GM12878 (cell line): ENCODE data around the gene SRP14. TPM values are rescaled to one million over a fixed set of nuclear protein-coding genes. Genes with fewer than 3 reads are reported as not detected.

ENCODE experiments used
- ATAC-seq: fragments of 200-7000 bp; cut with Tn5 transposase; 3 replicates; pipeline ENCODE4 v1.9.1; 2020; ENCODE audit warnings: mild to moderate bottlenecking, moderate library complexity
- BruUV-seq: library from RNA; stranded (reverse); fragments of 400-500 nt; replicated peaks from 2 replicates; lab custom pipeline; 2021; lab: Mats Ljungman, UMichigan
- CTCF ChIA-PET: fragments of 300-600 bp; sonication (Branson Sonifier 250); formaldehyde crosslinking; extraction: SDS; loops from one replicate; lab custom pipeline; 2021; ENCODE audit warnings: inconsistent platforms; lab: Yijun Ruan, JAX
- POLR2A ChIA-PET: fragments of 350-600 bp; formaldehyde crosslinking; extraction: SDS; loops from one replicate; lab custom pipeline; 2021; ENCODE audit warnings: inconsistent platforms; lab: Charles Lee
- RAD21 ChIA-PET: fragments of 300-600 bp; sonication (Branson Sonifier 250); formaldehyde crosslinking; loops from one replicate; lab custom pipeline; 2023; ENCODE audit warnings: antibody characterized with exemption; ENCODE audit not compliant: unreplicated experiment; lab: Charles Lee
- SMC1A ChIA-PET: fragments of 300-600 bp; sonication (Branson Sonifier 250); formaldehyde crosslinking; loops from one replicate; lab custom pipeline; 2023; ENCODE audit not compliant: unreplicated experiment, uncharacterized antibody; lab: Charles Lee
- DNase-seq: peaks from one replicate; pipeline ENCODE4 v3.0.0-alpha.2; 2011; ENCODE audit warnings: low read depth, low spot score
- FAIRE-seq: peaks from 3 replicates; lab custom pipeline; 2011; peaks lifted over from hg19 to GRCh38; lab: Jason Lieb, UNC
- H2AFZ ChIP-seq: 2 replicates; pipeline ENCODE4 v1.6.0; 2011; ENCODE audit warnings: low read depth, low read length, control low read depth; ENCODE audit not compliant: control insufficient read depth
- H3K27ac ChIP-seq: 2 replicates; pipeline ENCODE4 v1.5.1; 2011; ENCODE audit warnings: control low read depth; ENCODE audit not compliant: control insufficient read depth, insufficient read depth
- H3K27me3 ChIP-seq, 2 experiments: replicated peaks in 1 of 2; 2 replicates each; pipeline versions ENCODE4 v1.6.0 to v1.6.1; 2011; ENCODE audit warnings: low read length in 1 of 2; ENCODE audit not compliant: control insufficient read depth in 2 of 2, insufficient read depth in 2 of 2
- H3K36me3 ChIP-seq, 2 experiments: 2 replicates each; pipeline ENCODE4 v1.5.1; 2011; ENCODE audit warnings: low read length in 1 of 2; ENCODE audit not compliant: control insufficient read depth in 2 of 2, insufficient read depth in 2 of 2
- H3K4me1 ChIP-seq: 2 replicates; pipeline ENCODE4 v1.6.1; 2011; ENCODE audit warnings: mild to moderate bottlenecking, low read length, moderate library complexity, mixed read lengths; ENCODE audit not compliant: control insufficient read depth, insufficient read depth
- H3K4me2 ChIP-seq: 2 replicates; pipeline ENCODE4 v1.6.0; 2011; ENCODE audit warnings: control low read depth; ENCODE audit not compliant: control insufficient read depth, insufficient read depth
- H3K4me3 ChIP-seq: fragments of 200-600 bp; sonication (generic); 2 replicates; pipeline ENCODE4 v1.5.1; 2016
- H3K79me2 ChIP-seq: 2 replicates; pipeline ENCODE4 v1.6.0; 2011; ENCODE audit warnings: low read length; ENCODE audit not compliant: control insufficient read depth, insufficient read depth
- H3K9ac ChIP-seq: 2 replicates; pipeline ENCODE4 v1.8.0; 2011; ENCODE audit warnings: low read length, control low read depth, mixed read lengths; ENCODE audit not compliant: control insufficient read depth, insufficient read depth
- H3K9me3 ChIP-seq: replicated peaks from 3 replicates; pipeline ENCODE4 v1.5.1; 2011; ENCODE audit warnings: mild to moderate bottlenecking, low read length; ENCODE audit not compliant: control insufficient read depth, insufficient read depth
- H4K20me1 ChIP-seq: 2 replicates; pipeline ENCODE4 v1.6.0; 2011; ENCODE audit not compliant: control insufficient read depth, insufficient read depth
- ATF3 ChIP-seq: IDR thresholded peaks from 2 replicates; pipeline ENCODE4 v1.6.1; 2011; ENCODE audit warnings: low read depth, mild to moderate bottlenecking, low read length, moderate library complexity, borderline replicate concordance; ENCODE audit errors: extremely low read depth
- BACH1 ChIP-seq: fragments of 450-650 bp; IDR thresholded peaks from 2 replicates; pipeline ENCODE4 v1.6.1; 2017; ENCODE audit warnings: mild to moderate bottlenecking, borderline replicate concordance
- BCL11A ChIP-seq: IDR thresholded peaks from 2 replicates; pipeline ENCODE4 v1.6.1; 2011; ENCODE audit warnings: low read depth, low read length
- BCL3 ChIP-seq: IDR thresholded peaks from 2 replicates; pipeline ENCODE4 v1.6.1; 2011; ENCODE audit warnings: borderline replicate concordance, low read depth, mild to moderate bottlenecking, moderate library complexity, low read length; ENCODE audit not compliant: insufficient read depth, poor library complexity, severe bottlenecking
- HDAC6 ChIP-seq: fragments of 200-600 bp; sonication (generic); IDR thresholded peaks from one replicate; pipeline ENCODE4 v1.8.0; 2017; ENCODE audit warnings: antibody characterized with exemption; ENCODE audit not compliant: unreplicated experiment
- IRF5 ChIP-seq: fragments of 450-650 bp; IDR thresholded peaks from 2 replicates; pipeline ENCODE4 v1.6.1; 2017; ENCODE audit warnings: borderline replicate concordance
- JUNB ChIP-seq: IDR thresholded peaks from 2 replicates; pipeline ENCODE4 v1.6.1; 2016; ENCODE audit warnings: antibody characterized with exemption, mild to moderate bottlenecking
- NFXL1 ChIP-seq: fragments of 450-650 bp; IDR thresholded peaks from 2 replicates; pipeline ENCODE4 v1.6.1; 2017; ENCODE audit warnings: antibody characterized with exemption, mild to moderate bottlenecking, borderline replicate concordance
- POLR2AphosphoS5 ChIP-seq: IDR thresholded peaks from 2 replicates; pipeline ENCODE4 v1.6.1; 2011; ENCODE audit warnings: mild to moderate bottlenecking, low read length, inconsistent platforms
- RAD21 ChIP-seq: IDR thresholded peaks from 2 replicates; pipeline ENCODE4 v1.6.1; 2011; ENCODE audit warnings: mild to moderate bottlenecking, low read depth, low read length, moderate library complexity; ENCODE audit not compliant: insufficient read depth
- RB1 ChIP-seq: fragments of 450-650 bp; formaldehyde crosslinking; IDR thresholded peaks from 2 replicates; pipeline ENCODE4 v1.6.1; 2017; ENCODE audit warnings: mild to moderate bottlenecking, borderline replicate concordance
- SREBF1 ChIP-seq: IDR thresholded peaks from 2 replicates; pipeline ENCODE4 v1.6.1; 2012; ENCODE audit warnings: mild to moderate bottlenecking, low read length
- ZBTB40 ChIP-seq: fragments of 450-650 bp; IDR thresholded peaks from 2 replicates; pipeline ENCODE4 v1.6.1; 2016; ENCODE audit warnings: mild to moderate bottlenecking, moderate library complexity, borderline replicate concordance
- WGBS: methylation state at CpG from one replicate; pipeline ENCODE4 v1.1.6; 2016; ENCODE audit warnings: low lambda C conversion rate; ENCODE audit not compliant: insufficient replicate concordance, insufficient coverage; ENCODE audit errors: missing lambda C conversion rate; 5-methylcytosine and 5-hydroxymethylcytosine counted together
- in situ Hi-C: fragments of 300-500 bp; cut with MboI; formaldehyde crosslinking; loops from 9 replicates; pipeline ENCODE4 v1.14.3; 2018; ENCODE audit warnings: mixed read lengths
- intact Hi-C: fragments of 100-400 bp; cut with micrococcal nuclease; formaldehyde crosslinking; loops from one replicate; pipeline ENCODE4 v1.14.2; 2022; ENCODE audit not compliant: unreplicated experiment
- polyA plus RNA-seq, 11 experiments: library from polyadenylated mRNA; depleted of rRNA in 4 of 11; unstranded in 6 of 11; stranded (reverse) in 5 of 11; fragments of >200 nt; fragmentation: Nextera tagmentation in 4 of 11; fragmentation: Illumina TruSeq in 1 of 11; extraction: Ambion mirVana in 4 of 11; extraction: Trizol in 1 of 11; gene quantifications; 1 replicate in 1 of 11; 2 replicates in 10 of 11; pipeline versions ENCODE4 v1.2.1 to v1.2.3, GENCODE V29; 2011 to 2016; ENCODE audit warnings: inconsistent platforms in 2 of 11, missing spikeins in 2 of 11, low read depth in 1 of 11
- total RNA-seq, 4 experiments: library from RNA; depleted of rRNA in 3 of 4; stranded (reverse); fragments of >200 nt in 3 of 4; fragmentation: Illumina TruSeq in 1 of 4; extraction: Trizol in 1 of 4; gene quantifications; 2 replicates each; pipeline versions ENCODE4 v1.2.1 to v1.2.3, GENCODE V29; 2013 to 2021

SRP14 gene
- total and polyA plus RNA-seq, 10 of the 15 experiments (the other 5 are each of a cell fraction or from before 2014, with no cell fraction given), result 141 to 1,182 (median 493) TPM

GRCh38 chr15:40055576-40056293 lies 16.8 kb upstream of the SRP14 start:
- peak overlapping the region; percentile 63; the same call in 1 of the 2 replicates for H3K9ac ChIP-seq
- intact Hi-C loops (no loop called here), in situ Hi-C loops (loop anchor here (10.0 kb wide), 1 partner anchor 49 kb away; the partner anchor contains the start of gene BMF)
- POLR2A ChIA-PET, result interaction anchor here (0.6 to 5.8 kb wide), 4 partner anchors 16 to 106 kb away, joined by 5 to 72 read pairs (median 32); partner anchors contain the start of gene BMF
- H3K27me3 ChIP-seq, result no peaks in the 10 kb centered on the region
- FAIRE-seq, result no peak
- H2AFZ ChIP-seq, result no peak overlapping the region
- H3K36me3 ChIP-seq, result no peaks in the 10 kb centered on the region; a peak in 1 of 4 replicates
- no peaks in the 10 kb centered on the region for H4K20me1 ChIP-seq
- peak overlapping the region; percentile 88 for H3K4me2 ChIP-seq
- peak overlapping the region; percentile 89 for H3K27ac ChIP-seq
- no peak for ATAC-seq
- SMC1A ChIA-PET, result interaction anchor here (1.2 to 5.9 kb wide), 7 partner anchors 8 to 50 kb away, joined by 3 to 99 read pairs (median 10); no protein-coding TSS in a partner anchor
- H3K9me3 ChIP-seq, result no peaks in the 10 kb centered on the region
- RAD21 ChIA-PET, result interaction anchor here (0.9 to 21.0 kb wide), 4 partner anchors 9 to 59 kb away, joined by 4 to 509 read pairs (median 78); partner anchors contain the start of gene BMF
- WGBS, result 93% methylated on average over 14 of the region's 14 CpGs
- CTCF ChIA-PET, result interaction anchor here (0.9 to 23.9 kb wide), 4 partner anchors 8 to 46 kb away, joined by 4 to 578 read pairs (median 24); partner anchors contain the start of gene BMF
- no peak overlapping the region for H3K4me3 ChIP-seq
- no peak for DNase-seq
- no peaks in the 10 kb centered on the region for H3K79me2 ChIP-seq
- H3K4me1 ChIP-seq, result peaks cover 55% of the 10 kb centered on the region
- no peak for TF ChIP-seq BCL11A
- no peak for TF ChIP-seq RB1
- no peak for TF ChIP-seq BCL3
- no peak for TF ChIP-seq NFXL1
- TF ChIP-seq POLR2AphosphoS5, result no peak
- TF ChIP-seq SREBF1, result no peak
- no peak for TF ChIP-seq HDAC6
- TF ChIP-seq RAD21, result no peak
- no peak for TF ChIP-seq ATF3
- no peak for TF ChIP-seq IRF5
- TF ChIP-seq ZBTB40, result no peak
- no peak for TF ChIP-seq BACH1
- TF ChIP-seq JUNB, result no peak
- no TSS peak for BruUV-seq
